Neural progenitor cell (in vitro differentiated cells): ENCODE results near the gene SIPA1L3.

Source experiments
- CTCF ChIP-seq: fragments of 200-600 bp; sonication (generic); IDR thresholded peaks from 2 replicates; pipeline ENCODE4 v1.5.1; 2017; ENCODE audit warnings: antibody characterized with exemption, mild to moderate bottlenecking
- EZH2 ChIP-seq: fragments of 200-600 bp; sonication (generic); IDR thresholded peaks from 2 replicates; pipeline ENCODE4 v1.6.1; 2017; ENCODE audit warnings: antibody characterized with exemption, mild to moderate bottlenecking, moderate library complexity

- no peak for TF ChIP-seq CTCF
- TF ChIP-seq EZH2 = no peak
Observed at GRCh38 chr19:38231918-38232317, 324.9 kb downstream of the SIPA1L3 start.
